Measurements from ENCODE around the gene RACK1.

The RACK1 gene

GRCh38 chr5:181233801-181234454 lies 9.8 kb downstream of the RACK1 start:
- DNase-seq (ENCODE audit: low read depth) = no peak

GRCh38 chr5:181233088-181233800 lies 10.5 kb downstream of the RACK1 start:
- no peak for DNase-seq (ENCODE audit: low read depth)

DNA sequence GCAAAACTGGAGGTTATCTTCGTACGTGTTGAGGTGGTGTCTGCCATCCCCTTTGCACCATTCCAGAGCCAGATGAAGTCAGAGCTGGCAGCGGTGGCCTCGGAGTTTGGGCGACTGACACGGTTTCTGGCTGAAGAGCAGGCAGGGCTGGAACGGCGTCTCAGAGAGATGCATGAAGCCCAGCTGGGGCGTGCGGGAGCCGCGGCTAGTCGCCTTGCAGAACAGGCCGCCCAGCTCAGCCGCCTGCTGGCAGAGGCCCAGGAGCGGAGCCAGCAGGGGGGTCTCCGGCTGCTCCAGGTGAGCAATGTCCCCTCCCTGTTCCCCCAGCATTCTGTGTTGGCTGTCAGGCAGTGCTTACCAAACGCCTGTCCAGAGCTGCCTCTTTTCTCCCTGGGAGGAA lies 11.1 kb downstream of the RACK1 start:
- no peak for DNase-seq (ENCODE audit: low read depth)

DNA sequence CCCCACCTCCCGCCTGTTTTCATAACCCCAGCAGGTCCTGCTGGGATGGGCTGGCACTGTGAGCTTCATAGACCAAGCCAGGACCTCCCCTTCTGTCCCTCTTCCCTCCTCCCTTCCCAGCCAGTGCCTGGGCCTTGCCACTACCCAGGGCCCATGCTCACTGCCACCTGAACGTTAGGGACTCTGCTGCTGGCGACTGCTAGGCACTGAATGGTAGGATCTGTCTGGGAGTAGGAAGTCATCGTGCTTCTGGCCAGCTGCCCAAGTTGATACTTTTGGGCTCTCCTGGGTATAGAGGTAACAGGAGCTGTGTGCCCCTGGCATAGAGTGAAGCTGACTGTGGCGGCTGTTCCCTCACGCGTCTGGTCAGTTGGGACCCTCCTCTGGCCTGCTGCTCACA lies 12.3 kb downstream of the RACK1 start:
- no peak for DNase-seq (ENCODE audit: low read depth)

DNA sequence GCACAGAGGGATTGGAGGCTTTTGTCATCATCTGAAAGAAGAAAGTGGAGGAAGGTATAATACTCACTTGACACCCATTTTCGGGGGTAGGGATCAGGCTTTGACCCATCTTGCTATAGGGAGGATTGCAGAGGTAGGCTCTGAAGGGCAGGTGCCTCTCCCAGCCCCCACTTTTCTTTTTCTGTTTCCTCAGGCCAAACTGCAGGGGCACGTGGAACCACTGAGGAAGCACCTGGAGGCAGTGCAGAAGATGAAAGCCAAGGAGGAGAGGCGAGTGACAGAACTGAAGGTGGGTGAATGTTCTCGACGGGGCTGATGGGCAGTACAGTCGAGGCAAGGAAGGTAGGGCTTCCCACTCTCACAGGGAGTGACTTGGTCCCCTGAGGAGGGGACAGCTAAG lies 13.2 kb downstream of the RACK1 start:
- DNase-seq (ENCODE audit: low read depth) = no peak

DNA sequence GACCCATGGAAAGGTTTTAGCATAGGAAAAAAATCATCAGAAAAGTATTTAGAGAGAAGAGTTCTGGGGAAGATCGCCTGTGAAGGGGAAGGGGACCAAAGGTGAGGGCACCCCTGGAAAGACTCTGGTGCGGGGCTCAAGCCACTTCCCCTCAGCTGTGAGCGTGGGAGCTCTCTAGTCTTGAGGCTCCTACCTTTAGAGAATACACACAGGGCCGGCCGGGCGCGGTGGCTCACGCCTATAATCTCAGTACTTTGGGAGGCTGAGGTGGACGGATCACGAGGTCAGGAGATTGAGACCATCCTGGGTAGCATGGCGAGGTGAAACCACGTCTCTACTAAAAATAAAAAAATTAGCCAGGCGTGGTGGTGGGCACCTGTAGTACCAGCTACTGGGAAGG lies 13.7 kb downstream of the RACK1 start:
- DNase-seq (ENCODE audit: low read depth) = no peak

GRCh38 chr5:181224390-181225229 lies 19.1 kb downstream of the RACK1 start:
- no peak for DNase-seq (ENCODE audit: low read depth)

DNA sequence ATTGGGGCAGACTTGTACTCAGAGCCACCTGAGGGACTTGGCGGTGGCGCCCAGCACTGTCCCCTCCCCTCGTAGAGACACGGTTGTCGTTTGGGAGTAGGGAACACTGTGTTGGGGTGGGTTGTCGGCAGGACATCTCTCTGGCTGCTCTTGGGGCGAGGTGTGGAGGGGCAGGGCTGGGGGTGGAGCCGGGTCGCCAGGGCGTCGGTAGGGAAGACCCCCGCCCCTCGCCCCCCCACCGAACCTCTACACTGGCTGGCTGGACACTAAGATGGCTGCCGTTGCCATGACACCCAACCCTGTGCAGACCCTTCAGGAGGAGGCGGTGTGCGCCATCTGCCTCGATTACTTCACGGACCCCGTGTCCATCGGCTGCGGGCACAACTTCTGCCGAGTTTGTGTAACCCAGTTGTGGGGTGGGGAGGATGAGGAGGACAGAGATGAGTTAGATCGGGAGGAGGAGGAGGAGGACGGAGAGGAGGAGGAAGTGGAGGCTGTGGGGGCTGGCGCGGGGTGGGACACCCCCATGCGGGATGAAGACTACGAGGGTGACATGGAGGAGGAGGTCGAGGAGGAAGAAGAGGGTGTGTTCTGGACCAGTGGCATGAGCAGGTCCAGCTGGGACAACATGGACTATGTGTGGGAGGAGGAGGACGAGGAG lies 19.8 kb downstream of the RACK1 start:
- DNase-seq (ENCODE audit: low read depth) = no peak

DNA sequence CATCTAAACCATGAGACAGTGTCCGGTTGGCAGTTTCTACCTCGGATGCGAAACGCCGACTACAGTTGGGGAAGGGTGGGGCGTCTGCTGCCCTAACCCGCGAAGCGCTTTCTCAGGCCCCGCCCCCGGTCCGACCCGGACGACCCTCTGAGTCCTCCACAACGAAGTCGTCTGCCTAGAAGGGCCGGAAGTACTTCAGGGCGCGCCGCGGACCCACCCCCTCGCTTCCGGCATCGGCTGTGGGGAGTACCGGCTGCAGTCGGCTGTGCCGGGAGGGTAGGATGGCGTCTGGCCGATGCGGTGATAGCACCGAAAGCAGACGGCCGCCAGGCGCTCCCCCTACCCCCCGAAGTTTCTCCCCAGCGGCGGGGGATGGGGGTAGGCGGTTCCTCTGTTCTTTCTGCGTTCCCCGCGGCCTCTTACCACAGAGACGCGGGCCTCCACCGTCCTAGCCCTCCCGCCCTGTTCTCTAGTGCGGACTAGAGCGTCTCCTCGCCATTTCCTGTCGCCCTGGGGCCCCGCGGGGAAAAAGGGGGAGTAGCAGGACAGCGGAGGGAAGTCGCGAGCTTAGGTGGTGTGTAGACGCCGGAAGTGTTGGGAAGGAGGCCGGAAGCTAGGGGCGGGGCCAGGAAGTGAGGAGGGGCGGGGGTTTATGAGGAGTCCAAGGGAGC lies 20.5 kb downstream of the RACK1 start, which contains the start of gene TRIM41:
Gene TRIM41, plus strand, starts transcription at position 224 of the 671 bp plus-strand sequence. CDS start 719 bp downstream, outside the sequence.
- DNase-seq (ENCODE audit: low read depth) = peak; percentile 84

GRCh38 chr5:181222630-181223057 lies 21.1 kb downstream of the RACK1 start:
- DNase-seq (ENCODE audit: low read depth) = no peak

DNA sequence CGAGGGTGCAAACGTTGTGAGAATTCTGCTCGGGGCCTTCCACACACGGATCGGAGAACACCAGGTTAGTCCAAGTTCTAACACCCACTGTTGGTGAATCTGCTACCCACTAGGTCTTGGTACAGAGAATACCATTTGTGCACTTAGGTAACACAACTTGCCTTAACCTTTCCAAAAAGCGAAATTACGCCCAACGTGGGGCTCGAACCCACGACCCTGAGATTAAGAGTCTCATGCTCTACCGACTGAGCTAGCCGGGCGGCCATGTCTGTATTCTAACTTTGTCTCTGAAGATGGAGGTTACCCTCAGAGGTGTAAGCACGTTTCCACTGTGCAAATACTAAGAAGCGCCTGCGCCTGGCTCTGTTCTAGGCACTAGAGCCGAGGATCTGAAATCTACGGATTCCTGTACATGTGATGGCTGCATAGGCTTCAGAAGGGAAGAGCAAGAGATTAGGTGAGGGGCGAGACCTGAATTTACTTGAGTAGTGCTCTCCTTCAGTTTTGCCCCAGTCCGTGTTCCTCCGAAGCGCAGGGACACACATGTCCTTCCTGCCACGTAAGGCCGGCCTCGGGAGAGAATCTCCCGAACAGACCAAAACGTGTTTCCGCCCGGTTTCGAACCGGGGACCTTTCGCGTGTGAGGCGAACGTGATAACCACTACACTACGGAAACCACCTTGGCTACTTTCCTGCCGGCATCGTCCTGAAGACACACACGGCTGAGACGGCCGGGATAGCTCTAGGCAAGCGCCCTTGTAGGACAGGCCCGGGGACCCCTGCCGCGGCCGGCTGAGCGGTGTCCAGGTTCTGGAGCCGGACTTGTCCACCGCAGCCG lies 21.7 kb downstream of the RACK1 start:
- DNase-seq (ENCODE audit: low read depth) = peak; percentile 95

DNA sequence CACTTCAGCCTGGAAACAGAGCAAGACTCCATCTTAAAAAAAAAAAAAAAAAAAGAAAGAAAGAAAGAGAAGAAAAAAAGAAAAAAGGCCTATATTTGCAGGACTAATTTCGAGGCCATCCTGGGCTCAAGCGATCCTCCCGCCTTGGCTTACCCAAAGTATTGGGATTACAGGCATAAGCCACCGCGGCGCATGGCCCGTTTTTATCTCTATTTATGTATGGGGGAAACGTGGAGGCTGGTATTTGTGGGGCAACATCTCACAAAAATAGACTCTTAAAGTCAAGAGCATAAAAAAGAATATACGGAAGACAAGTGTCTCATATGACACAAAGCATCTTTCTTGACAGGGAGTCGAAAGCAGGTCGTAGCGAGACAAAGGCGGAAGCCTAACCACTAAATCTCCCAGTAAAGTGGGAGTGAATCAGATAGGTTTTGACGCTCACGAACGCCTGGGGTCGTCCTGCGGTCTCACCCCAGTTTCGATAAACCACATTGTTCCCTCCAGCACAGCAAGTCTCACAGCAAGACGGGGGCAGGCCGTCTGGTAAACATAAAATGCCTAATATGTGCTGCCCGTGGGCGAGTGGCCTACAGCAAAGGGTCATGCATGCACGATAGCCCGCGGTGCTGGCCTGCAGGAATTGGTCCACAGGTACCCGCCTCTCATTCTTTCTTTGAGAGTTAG lies 22.5 kb downstream of the RACK1 start:
- no peak for DNase-seq (ENCODE audit: low read depth)

GRCh38 chr5:181220178-181220515 lies 23.6 kb downstream of the RACK1 start:
- DNase-seq (ENCODE audit: low read depth) = no peak

- DNase-seq (ENCODE audit: low read depth) = no peak
These were observed 24.2 kb downstream of the RACK1 start for GRCh38 chr5:181219262-181220177.

DNA sequence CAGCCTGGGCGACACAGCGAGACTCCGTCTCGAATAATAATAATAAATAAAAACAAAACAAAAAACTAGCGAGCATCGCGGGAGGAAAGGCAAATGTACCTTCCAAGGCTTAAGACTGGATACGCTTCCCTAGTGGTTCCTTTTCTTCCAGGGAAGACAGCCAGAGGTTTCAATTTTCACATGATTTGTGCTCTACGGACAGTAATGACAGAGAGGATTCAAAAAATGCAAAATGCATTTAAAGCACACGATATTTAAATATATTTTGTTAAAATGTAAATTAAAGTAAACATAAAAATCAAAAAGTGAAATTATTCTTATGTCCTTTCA lies 24.9 kb downstream of the RACK1 start:
- no peak for DNase-seq (ENCODE audit: low read depth)

DNA sequence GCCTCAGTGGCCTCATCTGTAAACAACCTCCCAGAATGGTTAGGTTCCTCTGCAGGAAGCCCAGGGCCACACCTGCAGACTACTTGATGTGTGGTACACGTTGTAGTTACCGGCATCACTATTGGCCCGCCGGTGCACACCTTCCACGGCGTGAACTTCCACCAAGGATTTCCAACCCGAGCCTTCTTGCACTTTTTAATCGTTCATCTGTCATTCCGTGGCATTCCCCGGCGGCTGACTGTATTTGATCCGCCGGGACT lies 26.0 kb downstream of the RACK1 start:
- DNase-seq (ENCODE audit: low read depth) = no peak

DNA sequence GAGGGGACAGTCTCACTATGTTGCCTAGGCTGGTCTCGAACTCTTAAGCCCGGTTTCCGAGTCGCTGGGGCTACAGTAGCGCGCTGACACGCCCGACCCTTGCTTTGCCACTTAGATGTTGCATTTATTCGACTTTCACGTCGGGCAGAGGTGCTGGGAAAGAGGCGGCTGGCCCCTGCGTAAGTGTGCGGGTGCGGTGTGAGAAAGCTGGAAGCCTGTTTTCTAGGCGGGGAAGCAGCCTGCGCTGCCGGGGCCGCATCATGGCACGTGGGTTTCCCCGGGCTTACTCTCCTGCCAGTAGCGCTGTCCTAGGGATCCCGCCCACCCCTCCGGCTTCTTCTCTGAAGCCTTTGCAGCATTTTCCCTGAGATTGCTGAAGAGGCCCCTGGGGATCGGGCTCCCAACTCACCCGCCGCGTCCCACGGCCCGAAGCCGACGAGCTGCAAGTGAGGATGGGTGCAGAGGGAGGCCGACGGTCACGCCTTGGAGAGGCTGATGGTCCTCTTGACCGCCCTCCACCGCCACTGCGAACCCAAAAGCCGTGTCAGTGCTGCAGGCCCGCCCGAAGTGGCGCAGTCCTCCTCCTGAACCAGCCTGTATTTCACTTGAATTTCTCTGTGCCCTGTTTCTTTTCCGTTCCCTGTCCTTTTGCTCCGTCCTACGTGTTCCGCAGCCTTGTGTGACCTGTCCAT lies 26.4 kb downstream of the RACK1 start:
- DNase-seq (ENCODE audit: low read depth) = no peak

DNA sequence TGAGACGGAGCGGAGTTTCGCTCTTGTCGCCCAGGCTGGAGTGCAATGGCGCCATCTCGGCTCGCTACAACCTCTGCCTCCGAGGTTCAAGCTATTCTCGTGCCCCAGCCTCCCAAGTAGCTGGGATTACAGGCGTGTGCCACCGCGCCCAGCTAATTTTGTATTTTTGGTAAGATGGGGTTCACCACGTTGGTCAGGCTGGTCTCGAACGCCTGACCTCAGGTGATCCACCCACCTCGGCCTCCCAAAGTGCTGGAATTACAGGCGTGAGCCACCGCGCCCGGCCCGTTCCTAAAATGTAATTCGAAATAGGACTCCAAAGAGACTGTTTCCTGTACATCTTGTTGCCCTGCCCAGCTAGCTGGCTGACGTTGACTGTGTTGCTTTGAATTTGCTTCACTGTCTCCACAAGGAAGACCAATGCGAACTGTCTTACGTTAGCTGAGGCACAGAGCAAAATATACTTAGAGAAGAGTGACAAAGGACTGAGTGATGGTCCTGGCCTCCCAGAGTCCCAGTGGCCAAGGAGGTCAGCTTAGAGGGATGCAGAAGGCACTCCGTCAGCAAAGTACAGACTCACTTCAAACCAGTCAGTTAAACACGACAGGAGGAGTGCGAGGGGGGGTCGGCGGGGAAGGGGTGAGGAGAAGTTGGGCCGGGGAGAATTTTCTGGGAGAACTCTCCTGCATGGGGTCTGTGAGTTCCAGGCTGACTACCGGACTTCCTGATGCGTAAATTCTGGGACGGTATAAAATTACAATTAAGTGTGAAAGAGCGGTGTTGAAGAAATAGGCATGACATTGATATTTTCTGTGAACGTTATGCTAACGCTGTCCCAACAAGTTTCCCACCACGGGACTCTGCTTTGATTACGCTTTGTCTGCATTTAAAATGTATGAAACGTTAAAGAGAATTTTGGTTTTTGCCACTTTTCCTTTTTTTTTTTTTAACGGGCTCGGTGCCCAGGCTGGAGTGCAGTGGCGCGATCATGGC lies 27.4 kb downstream of the RACK1 start:
- DNase-seq (ENCODE audit: low read depth) = no peak
